HEK293 (cell line): ENCODE results near the gene TRDMT1.

Experiments used
- CTCF ChIA-PET: fragments of 350-600 bp; formaldehyde crosslinking; extraction: SDS; loops from one replicate; lab custom pipeline; 2021; ENCODE audit warnings: antibody characterized with exemption; lab: Yijun Ruan, JAX
- POLR2A ChIA-PET: fragments of 300-600 bp; formaldehyde crosslinking; extraction: SDS; loops from one replicate; lab custom pipeline; 2020; ENCODE audit warnings: antibody characterized with exemption, inconsistent platforms; lab: Yijun Ruan, JAX
- H3K27ac ChIP-seq: fragments of 200-500 bp; sonication (Bioruptor generic); 2 replicates; pipeline ENCODE4 v1.5.1; 2014; ENCODE audit warnings: low read depth, low read length, control low read depth, inconsistent platforms; ENCODE audit errors: extremely low read depth
- H3K36me3 ChIP-seq, 2 experiments: fragments of 200-500 bp in 1 of 2; sonication (Bioruptor generic) in 1 of 2; 1 replicate in 1 of 2; 2 replicates in 1 of 2; pipeline ENCODE4 v1.5.1; 2014 to 2017; ENCODE audit warnings: inconsistent platforms in 2 of 2, low read length in 2 of 2; ENCODE audit not compliant: control insufficient read depth in 2 of 2, insufficient read depth in 1 of 2
- H3K4me1 ChIP-seq: fragments of 200-500 bp; sonication (Bioruptor generic); 2 replicates; pipeline ENCODE4 v1.5.1; 2014; ENCODE audit warnings: mild to moderate bottlenecking, low read length, inconsistent platforms; ENCODE audit not compliant: control insufficient read depth, insufficient read depth
- H3K4me3 ChIP-seq: 2 replicates; pipeline ENCODE4 v1.5.1; 2011; ENCODE audit warnings: low read depth, mild to moderate bottlenecking, control low read depth, low read length, moderate library complexity
- H3K9me3 ChIP-seq: fragments of 200-500 bp; sonication (Bioruptor generic); 2 replicates; pipeline ENCODE4 v1.5.1; 2014; ENCODE audit warnings: low read depth, low read length, inconsistent platforms; ENCODE audit not compliant: control insufficient read depth, insufficient read depth
- GLI4 ChIP-seq: fragments of 450-650 bp; formaldehyde crosslinking; IDR thresholded peaks from 2 replicates; pipeline ENCODE4 v1.5.1; 2016; ENCODE audit warnings: missing biosample characterization, missing genetic modification characterization
- KLF10 ChIP-seq: fragments of 450-650 bp; IDR thresholded peaks from 2 replicates; pipeline ENCODE4 v1.5.1; 2018; ENCODE audit warnings: missing biosample characterization, mild to moderate bottlenecking, missing genetic modification characterization
- PRDM1 ChIP-seq: fragments of 450-650 bp; formaldehyde crosslinking; IDR thresholded peaks from 2 replicates; pipeline ENCODE4; 2016; ENCODE audit warnings: missing biosample characterization, missing genetic modification characterization
- RBAK ChIP-seq: fragments of 450-650 bp; formaldehyde crosslinking; IDR thresholded peaks from 2 replicates; pipeline ENCODE4 v1.5.1; 2016; ENCODE audit warnings: missing biosample characterization, missing genetic modification characterization
- SP3 ChIP-seq: fragments of 450-650 bp; formaldehyde crosslinking; IDR thresholded peaks from 2 replicates; pipeline ENCODE4 v1.5.1; 2016; ENCODE audit warnings: missing biosample characterization, missing genetic modification characterization
- ZBTB1 ChIP-seq: fragments of 450-650 bp; formaldehyde crosslinking; IDR thresholded peaks from 2 replicates; pipeline ENCODE4 v1.5.1; 2016; ENCODE audit warnings: missing biosample characterization, missing genetic modification characterization
- ZBTB17 ChIP-seq: fragments of 450-650 bp; formaldehyde crosslinking; IDR thresholded peaks from 2 replicates; pipeline ENCODE4 v1.5.1; 2016; ENCODE audit warnings: missing biosample characterization, missing genetic modification characterization
- ZEB2 ChIP-seq: fragments of 450-650 bp; formaldehyde crosslinking; IDR thresholded peaks from 2 replicates; pipeline ENCODE4 v1.5.1; 2016; ENCODE audit warnings: missing biosample characterization, missing genetic modification characterization
- ZFP37 ChIP-seq: fragments of 450-650 bp; formaldehyde crosslinking; IDR thresholded peaks from 2 replicates; pipeline ENCODE4 v1.5.1; 2016; ENCODE audit warnings: missing biosample characterization, missing genetic modification characterization
- ZNF146 ChIP-seq: fragments of 450-650 bp; formaldehyde crosslinking; IDR thresholded peaks from 2 replicates; pipeline ENCODE4 v1.5.1; 2016; ENCODE audit warnings: missing biosample characterization, missing genetic modification characterization
- ZNF223 ChIP-seq: fragments of 450-650 bp; formaldehyde crosslinking; IDR thresholded peaks from 2 replicates; pipeline ENCODE4 v1.5.1; 2016; ENCODE audit warnings: missing biosample characterization, missing genetic modification characterization
- ZNF366 ChIP-seq: fragments of 450-650 bp; formaldehyde crosslinking; conservative IDR thresholded peaks from 2 replicates; pipeline ENCODE4 v1.5.1; 2016; ENCODE audit warnings: missing biosample characterization, missing genetic modification characterization
- ZNF391 ChIP-seq: fragments of 450-650 bp; formaldehyde crosslinking; IDR thresholded peaks from 2 replicates; pipeline ENCODE4 v1.5.1; 2016; ENCODE audit warnings: low read depth, missing biosample characterization, missing genetic modification characterization, borderline replicate concordance
- ZNF626 ChIP-seq: fragments of 450-650 bp; sonication (Bioruptor Pico); formaldehyde crosslinking; IDR thresholded peaks from 2 replicates; pipeline ENCODE4 v1.5.1; 2018; ENCODE audit warnings: missing biosample characterization, missing genetic modification characterization, inconsistent platforms
- ZNF660 ChIP-seq: fragments of 450-650 bp; IDR thresholded peaks from 2 replicates; pipeline ENCODE4 v1.5.1; 2018; ENCODE audit warnings: missing biosample characterization, mild to moderate bottlenecking, missing genetic modification characterization
- ZSCAN23 ChIP-seq: fragments of 450-650 bp; formaldehyde crosslinking; IDR thresholded peaks from 2 replicates; pipeline ENCODE4 v1.5.1; 2016; ENCODE audit warnings: missing biosample characterization, missing genetic modification characterization
- TF ChIP-seq, protein P1 (sequence below): fragments of 450-650 bp; formaldehyde crosslinking; IDR thresholded peaks from 2 replicates; pipeline ENCODE4 v1.5.1; 2016; ENCODE audit warnings: missing biosample characterization, missing genetic modification characterization
- TF ChIP-seq, protein P2 (sequence below): fragments of 450-650 bp; formaldehyde crosslinking; IDR thresholded peaks from 2 replicates; pipeline ENCODE4 v1.5.1; 2016; ENCODE audit warnings: missing biosample characterization, missing genetic modification characterization
- TF ChIP-seq, protein P3 (sequence below): fragments of 450-650 bp; formaldehyde crosslinking; IDR thresholded peaks from 2 replicates; pipeline ENCODE4 v1.5.1; 2016; ENCODE audit warnings: missing biosample characterization, missing genetic modification characterization
- TF ChIP-seq, protein P4 (sequence below): fragments of 450-650 bp; formaldehyde crosslinking; IDR thresholded peaks from 2 replicates; pipeline ENCODE4 v1.5.1; 2017; ENCODE audit warnings: missing biosample characterization, missing genetic modification characterization
- TF ChIP-seq, protein P5 (sequence below): fragments of 450-650 bp; formaldehyde crosslinking; conservative IDR thresholded peaks from 2 replicates; pipeline ENCODE4 v1.5.1; 2016; ENCODE audit warnings: low read depth, missing biosample characterization, missing genetic modification characterization
- TF ChIP-seq, protein P6 (sequence below): fragments of 450-650 bp; formaldehyde crosslinking; IDR thresholded peaks from 2 replicates; pipeline ENCODE4 v1.5.1; 2016; ENCODE audit warnings: missing biosample characterization, missing genetic modification characterization

The TRDMT1 gene

DNA sequence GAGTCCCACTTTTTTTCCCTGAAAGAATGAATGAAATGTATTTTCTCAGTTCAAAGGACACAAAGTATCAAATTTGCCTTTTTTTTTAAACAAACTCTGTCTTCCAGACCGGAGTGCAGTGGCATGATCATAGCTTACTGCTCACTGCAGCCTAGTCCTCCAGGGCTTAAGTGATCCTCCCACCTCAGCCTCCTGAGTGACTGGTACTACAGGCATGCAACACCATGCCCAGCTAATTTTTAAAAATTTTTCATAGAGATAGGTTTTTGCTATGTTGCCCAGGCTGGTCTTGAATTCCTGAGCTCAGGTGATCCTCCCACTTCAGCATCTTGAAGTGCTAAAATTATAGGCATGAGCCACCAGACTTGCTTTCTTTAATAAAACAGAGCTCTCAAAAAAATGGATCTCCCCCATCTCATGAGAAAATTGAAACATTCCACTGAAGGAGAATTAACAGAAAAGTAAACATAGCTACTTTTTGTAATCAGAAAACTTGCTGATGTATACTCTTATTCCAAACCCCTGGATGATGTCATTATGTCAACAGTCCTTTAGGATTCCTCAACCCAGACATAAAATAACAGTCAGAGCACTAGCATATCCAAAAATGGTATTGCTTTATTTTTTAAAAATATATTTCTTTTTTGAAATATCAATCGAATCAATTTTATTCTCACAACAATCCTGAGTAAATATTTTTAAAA, 12.3 kb upstream of the TRDMT1 start:
- H3K27ac ChIP-seq = no peak overlapping the region
- no peak overlapping the region for H3K4me3 ChIP-seq
- ChIA-PET CTCF (interaction anchor here (0.6 to 1.6 kb wide), 4 partner anchors 13 to 261 kb away, joined by 3 to 11 read pairs (median 6); partner anchors contain the start of gene VIM), POLR2A (interaction anchor here (0.8 to 5.0 kb wide), 3 partner anchors 13 to 155 kb away, joined by 3 to 34 read pairs (median 5); partner anchors contain the start of genes TRDMT1 and VIM)
- no peaks in the 10 kb centered on the region for H3K9me3 ChIP-seq
- H3K4me1 ChIP-seq = no peaks in the 10 kb centered on the region; the same call in 1 of the 2 replicates
- no peaks in the 10 kb centered on the region for H3K36me3 ChIP-seq
- TF ChIP-seq ZNF660 (tag by site-specific recombination) (peak; percentile 21; the same call in 1 of the 2 replicates), ZNF366 (tag by site-specific recombination) (peak; percentile 35; the same call in 1 of the 2 replicates), ZNF223 (tag by site-specific recombination) (no peak), GLI4 (tag by site-specific recombination) (no peak), ZSCAN23 (tag by site-specific recombination) (no peak), ZBTB17 (tag by site-specific recombination) (0 out of 2 replicates have a peak, but pooled peaks have one; percentile 29), ZNF391 (tag by site-specific recombination) (no peak), RBAK (tag by site-specific recombination) (no peak), SP3 (tag by site-specific recombination) (0 out of 2 replicates have a peak, but pooled peaks have one; percentile 34), KLF10 (tag by site-specific recombination) (peak; percentile 50), ZEB2 (tag by site-specific recombination) (peak; percentile 45; the same call in 1 of the 2 replicates), PRDM1 (tag by site-specific recombination) (peak; percentile 52; the same call in 1 of the 2 replicates), ZNF626 (tag by site-specific recombination) (no peak), ZNF146 (0 out of 2 replicates have a peak, but pooled peaks have one; percentile 7), ZBTB1 (tag by site-specific recombination) (no peak), ZFP37 (tag by site-specific recombination) (no peak)
- TF ChIP-seq, protein P1, sequence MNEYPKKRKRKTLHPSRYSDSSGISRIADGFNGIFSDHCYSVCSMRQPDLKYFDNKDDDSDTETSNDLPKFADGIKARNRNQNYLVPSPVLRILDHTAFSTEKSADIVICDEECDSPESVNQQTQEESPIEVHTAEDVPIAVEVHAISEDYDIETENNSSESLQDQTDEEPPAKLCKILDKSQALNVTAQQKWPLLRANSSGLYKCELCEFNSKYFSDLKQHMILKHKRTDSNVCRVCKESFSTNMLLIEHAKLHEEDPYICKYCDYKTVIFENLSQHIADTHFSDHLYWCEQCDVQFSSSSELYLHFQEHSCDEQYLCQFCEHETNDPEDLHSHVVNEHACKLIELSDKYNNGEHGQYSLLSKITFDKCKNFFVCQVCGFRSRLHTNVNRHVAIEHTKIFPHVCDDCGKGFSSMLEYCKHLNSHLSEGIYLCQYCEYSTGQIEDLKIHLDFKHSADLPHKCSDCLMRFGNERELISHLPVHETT (tag by site-specific recombination) = 0 out of 2 replicates have a peak, but pooled peaks have one; percentile 40
- TF ChIP-seq, protein P2, sequence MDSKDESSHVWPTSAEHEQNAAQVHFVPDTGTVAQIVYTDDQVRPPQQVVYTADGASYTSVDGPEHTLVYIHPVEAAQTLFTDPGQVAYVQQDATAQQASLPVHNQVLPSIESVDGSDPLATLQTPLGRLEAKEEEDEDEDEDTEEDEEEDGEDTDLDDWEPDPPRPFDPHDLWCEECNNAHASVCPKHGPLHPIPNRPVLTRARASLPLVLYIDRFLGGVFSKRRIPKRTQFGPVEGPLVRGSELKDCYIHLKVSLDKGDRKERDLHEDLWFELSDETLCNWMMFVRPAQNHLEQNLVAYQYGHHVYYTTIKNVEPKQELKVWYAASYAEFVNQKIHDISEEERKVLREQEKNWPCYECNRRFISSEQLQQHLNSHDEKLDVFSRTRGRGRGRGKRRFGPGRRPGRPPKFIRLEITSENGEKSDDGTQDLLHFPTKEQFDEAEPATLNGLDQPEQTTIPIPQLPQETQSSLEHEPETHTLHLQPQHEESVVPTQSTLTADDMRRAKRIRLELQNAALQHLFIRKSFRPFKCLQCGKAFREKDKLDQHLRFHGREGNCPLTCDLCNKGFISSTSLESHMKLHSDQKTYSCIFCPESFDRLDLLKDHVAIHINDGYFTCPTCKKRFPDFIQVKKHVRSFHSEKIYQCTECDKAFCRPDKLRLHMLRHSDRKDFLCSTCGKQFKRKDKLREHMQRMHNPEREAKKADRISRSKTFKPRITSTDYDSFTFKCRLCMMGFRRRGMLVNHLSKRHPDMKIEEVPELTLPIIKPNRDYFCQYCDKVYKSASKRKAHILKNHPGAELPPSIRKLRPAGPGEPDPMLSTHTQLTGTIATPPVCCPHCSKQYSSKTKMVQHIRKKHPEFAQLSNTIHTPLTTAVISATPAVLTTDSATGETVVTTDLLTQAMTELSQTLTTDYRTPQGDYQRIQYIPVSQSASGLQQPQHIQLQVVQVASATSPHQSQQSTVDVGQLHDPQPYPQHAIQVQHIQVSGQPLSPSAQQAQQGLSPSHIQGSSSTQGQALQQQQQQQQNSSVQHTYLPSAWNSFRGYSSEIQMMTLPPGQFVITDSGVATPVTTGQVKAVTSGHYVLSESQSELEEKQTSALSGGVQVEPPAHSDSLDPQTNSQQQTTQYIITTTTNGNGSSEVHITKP (tag by site-specific recombination) = peak; percentile 96
- TF ChIP-seq, protein P3, sequence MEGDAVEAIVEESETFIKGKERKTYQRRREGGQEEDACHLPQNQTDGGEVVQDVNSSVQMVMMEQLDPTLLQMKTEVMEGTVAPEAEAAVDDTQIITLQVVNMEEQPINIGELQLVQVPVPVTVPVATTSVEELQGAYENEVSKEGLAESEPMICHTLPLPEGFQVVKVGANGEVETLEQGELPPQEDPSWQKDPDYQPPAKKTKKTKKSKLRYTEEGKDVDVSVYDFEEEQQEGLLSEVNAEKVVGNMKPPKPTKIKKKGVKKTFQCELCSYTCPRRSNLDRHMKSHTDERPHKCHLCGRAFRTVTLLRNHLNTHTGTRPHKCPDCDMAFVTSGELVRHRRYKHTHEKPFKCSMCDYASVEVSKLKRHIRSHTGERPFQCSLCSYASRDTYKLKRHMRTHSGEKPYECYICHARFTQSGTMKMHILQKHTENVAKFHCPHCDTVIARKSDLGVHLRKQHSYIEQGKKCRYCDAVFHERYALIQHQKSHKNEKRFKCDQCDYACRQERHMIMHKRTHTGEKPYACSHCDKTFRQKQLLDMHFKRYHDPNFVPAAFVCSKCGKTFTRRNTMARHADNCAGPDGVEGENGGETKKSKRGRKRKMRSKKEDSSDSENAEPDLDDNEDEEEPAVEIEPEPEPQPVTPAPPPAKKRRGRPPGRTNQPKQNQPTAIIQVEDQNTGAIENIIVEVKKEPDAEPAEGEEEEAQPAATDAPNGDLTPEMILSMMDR (tag by site-specific recombination) = no peak
- TF ChIP-seq, protein P4, sequence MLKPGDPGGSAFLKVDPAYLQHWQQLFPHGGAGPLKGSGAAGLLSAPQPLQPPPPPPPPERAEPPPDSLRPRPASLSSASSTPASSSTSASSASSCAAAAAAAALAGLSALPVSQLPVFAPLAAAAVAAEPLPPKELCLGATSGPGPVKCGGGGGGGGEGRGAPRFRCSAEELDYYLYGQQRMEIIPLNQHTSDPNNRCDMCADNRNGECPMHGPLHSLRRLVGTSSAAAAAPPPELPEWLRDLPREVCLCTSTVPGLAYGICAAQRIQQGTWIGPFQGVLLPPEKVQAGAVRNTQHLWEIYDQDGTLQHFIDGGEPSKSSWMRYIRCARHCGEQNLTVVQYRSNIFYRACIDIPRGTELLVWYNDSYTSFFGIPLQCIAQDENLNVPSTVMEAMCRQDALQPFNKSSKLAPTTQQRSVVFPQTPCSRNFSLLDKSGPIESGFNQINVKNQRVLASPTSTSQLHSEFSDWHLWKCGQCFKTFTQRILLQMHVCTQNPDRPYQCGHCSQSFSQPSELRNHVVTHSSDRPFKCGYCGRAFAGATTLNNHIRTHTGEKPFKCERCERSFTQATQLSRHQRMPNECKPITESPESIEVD (tag by site-specific recombination) = peak; percentile 96
- TF ChIP-seq, protein P5, sequence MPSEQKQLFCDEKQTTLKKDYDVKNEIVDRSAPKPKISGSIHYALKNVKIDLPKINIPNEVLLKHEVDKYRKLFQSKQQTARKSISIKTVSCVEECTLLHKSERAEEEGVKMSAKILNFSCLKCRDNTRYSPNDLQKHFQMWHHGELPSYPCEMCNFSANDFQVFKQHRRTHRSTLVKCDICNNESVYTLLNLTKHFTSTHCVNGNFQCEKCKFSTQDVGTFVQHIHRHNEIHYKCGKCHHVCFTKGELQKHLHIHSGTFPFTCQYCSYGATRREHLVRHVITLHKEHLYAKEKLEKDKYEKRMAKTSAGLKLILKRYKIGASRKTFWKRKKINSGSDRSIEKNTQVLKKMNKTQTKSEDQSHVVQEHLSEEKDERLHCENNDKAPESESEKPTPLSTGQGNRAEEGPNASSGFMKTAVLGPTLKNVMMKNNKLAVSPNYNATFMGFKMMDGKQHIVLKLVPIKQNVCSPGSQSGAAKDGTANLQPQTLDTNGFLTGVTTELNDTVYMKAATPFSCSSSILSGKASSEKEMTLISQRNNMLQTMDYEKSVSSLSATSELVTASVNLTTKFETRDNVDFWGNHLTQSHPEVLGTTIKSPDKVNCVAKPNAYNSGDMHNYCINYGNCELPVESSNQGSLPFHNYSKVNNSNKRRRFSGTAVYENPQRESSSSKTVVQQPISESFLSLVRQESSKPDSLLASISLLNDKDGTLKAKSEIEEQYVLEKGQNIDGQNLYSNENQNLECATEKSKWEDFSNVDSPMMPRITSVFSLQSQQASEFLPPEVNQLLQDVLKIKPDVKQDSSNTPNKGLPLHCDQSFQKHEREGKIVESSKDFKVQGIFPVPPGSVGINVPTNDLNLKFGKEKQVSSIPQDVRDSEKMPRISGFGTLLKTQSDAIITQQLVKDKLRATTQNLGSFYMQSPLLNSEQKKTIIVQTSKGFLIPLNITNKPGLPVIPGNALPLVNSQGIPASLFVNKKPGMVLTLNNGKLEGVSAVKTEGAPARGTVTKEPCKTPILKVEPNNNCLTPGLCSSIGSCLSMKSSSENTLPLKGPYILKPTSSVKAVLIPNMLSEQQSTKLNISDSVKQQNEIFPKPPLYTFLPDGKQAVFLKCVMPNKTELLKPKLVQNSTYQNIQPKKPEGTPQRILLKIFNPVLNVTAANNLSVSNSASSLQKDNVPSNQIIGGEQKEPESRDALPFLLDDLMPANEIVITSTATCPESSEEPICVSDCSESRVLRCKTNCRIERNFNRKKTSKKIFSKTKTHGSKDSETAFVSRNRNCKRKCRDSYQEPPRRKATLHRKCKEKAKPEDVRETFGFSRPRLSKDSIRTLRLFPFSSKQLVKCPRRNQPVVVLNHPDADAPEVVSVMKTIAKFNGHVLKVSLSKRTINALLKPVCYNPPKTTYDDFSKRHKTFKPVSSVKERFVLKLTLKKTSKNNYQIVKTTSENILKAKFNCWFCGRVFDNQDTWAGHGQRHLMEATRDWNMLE (tag by site-specific recombination) = peak; percentile 19; the same call in 1 of the 2 replicates
- TF ChIP-seq, protein P6, sequence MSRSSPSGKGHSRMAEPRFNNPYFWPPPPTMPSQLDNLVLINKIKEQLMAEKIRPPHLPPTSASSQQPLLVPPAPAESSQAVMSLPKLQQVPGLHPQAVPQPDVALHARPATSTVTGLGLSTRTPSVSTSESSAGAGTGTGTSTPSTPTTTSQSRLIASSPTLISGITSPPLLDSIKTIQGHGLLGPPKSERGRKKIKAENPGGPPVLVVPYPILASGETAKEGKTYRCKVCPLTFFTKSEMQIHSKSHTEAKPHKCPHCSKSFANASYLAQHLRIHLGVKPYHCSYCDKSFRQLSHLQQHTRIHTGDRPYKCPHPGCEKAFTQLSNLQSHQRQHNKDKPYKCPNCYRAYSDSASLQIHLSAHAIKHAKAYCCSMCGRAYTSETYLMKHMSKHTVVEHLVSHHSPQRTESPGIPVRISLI (tag by site-specific recombination) = 0 out of 2 replicates have a peak, but pooled peaks have one; percentile 18
